ENCODE results near the gene SERPINE2.

The SERPINE2 gene

GRCh38 chr2:224027931-224028330, 11.2 kb downstream of the SERPINE2 start:
- H3K4me3 ChIP-seq (ENCODE audit: low read length): no peak overlapping the region
- DNase-seq (ENCODE audit: low read depth): no peak
- TF ChIP-seq CTCF (conservative IDR thresholded peaks at IDR 0.05; ENCODE audit: low read length): no peak

GRCh38 chr2:224027070-224027469, 12.0 kb downstream of the SERPINE2 start:
- no peak for DNase-seq (ENCODE audit: low read depth)
- TF ChIP-seq CTCF (conservative IDR thresholded peaks at IDR 0.05; ENCODE audit: low read length): no peak
- H3K4me3 ChIP-seq (ENCODE audit: low read length): no peak overlapping the region

GRCh38 chr2:224025874-224026273, 13.2 kb downstream of the SERPINE2 start:
- TF ChIP-seq CTCF (conservative IDR thresholded peaks at IDR 0.05; ENCODE audit: low read length): no peak
- H3K4me3 ChIP-seq (ENCODE audit: low read length): no peak overlapping the region
- no peak for DNase-seq (ENCODE audit: low read depth)

GRCh38 chr2:224024270-224024669, 14.8 kb downstream of the SERPINE2 start:
- no peak for TF ChIP-seq CTCF (conservative IDR thresholded peaks at IDR 0.05; ENCODE audit: low read length)
- H3K4me3 ChIP-seq (ENCODE audit: low read length): no peak overlapping the region
- no peak for DNase-seq (ENCODE audit: low read depth)

- DNase-seq (ENCODE audit: low read depth): peak; percentile 79
- TF ChIP-seq CTCF (conservative IDR thresholded peaks at IDR 0.05; ENCODE audit: low read length): no peak
- no peak overlapping the region for H3K4me3 ChIP-seq (ENCODE audit: low read length)
Measured at GRCh38 chr2:224023188-224023587, 15.9 kb downstream of the SERPINE2 start.

GRCh38 chr2:224022486-224022885, 16.6 kb downstream of the SERPINE2 start:
- no peak for DNase-seq (ENCODE audit: low read depth)
- no peak overlapping the region for H3K4me3 ChIP-seq (ENCODE audit: low read length)
- no peak for TF ChIP-seq CTCF (conservative IDR thresholded peaks at IDR 0.05; ENCODE audit: low read length)

- H3K4me3 ChIP-seq (ENCODE audit: low read length): no peak overlapping the region
- no peak for DNase-seq (ENCODE audit: low read depth)
- TF ChIP-seq CTCF (conservative IDR thresholded peaks at IDR 0.05; ENCODE audit: low read length): no peak
Measured at GRCh38 chr2:224020523-224020922, 18.6 kb downstream of the SERPINE2 start.

All from AG10803 (cell line).